HG02884 (cell line): ENCODE measurements around the gene SH2D5.

Experiments
- ATAC-seq: cut with Tn5 transposase; IDR thresholded peaks from one replicate; pipeline ENCODE4 v1.9.1; 2021; ENCODE audit warnings: mild to moderate bottlenecking, moderate library complexity; ENCODE audit not compliant: unreplicated experiment

SH2D5 gene

GRCh38 chr1:20732588-20733359 is at the start of gene SH2D5:
SH2D5 (minus strand) TSS chr1:20732703; CDS start chr1:20728044, 4,659 bp downstream.
- peak; percentile 67 for ATAC-seq

- no peak for ATAC-seq
These were observed 43.2 kb upstream of the SH2D5 start for GRCh38 chr1:20775700-20776099.

GRCh38 chr1:20771780-20772179 is 39.3 kb upstream of the SH2D5 start:
- no peak for ATAC-seq

GRCh38 chr1:20770314-20771087 is 38.0 kb upstream of the SH2D5 start:
- no peak for ATAC-seq

GRCh38 chr1:20767271-20767670 is 34.8 kb upstream of the SH2D5 start:
- ATAC-seq, result no peak

- ATAC-seq, result no peak
These were observed 30.9 kb upstream of the SH2D5 start for GRCh38 chr1:20763417-20763816.

- ATAC-seq, result no peak
These were observed 27.8 kb upstream of the SH2D5 start for GRCh38 chr1:20760322-20760721.

- no peak for ATAC-seq
These were observed 21.1 kb upstream of the SH2D5 start for GRCh38 chr1:20753589-20753988.

GRCh38 chr1:20751462-20751990 is 19.0 kb upstream of the SH2D5 start:
- no peak for ATAC-seq

- no peak for ATAC-seq
These were observed 10.2 kb upstream of the SH2D5 start for GRCh38 chr1:20742671-20743070.

GRCh38 chr1:20740781-20741180 is 8.3 kb upstream of the SH2D5 start:
- no peak for ATAC-seq

- ATAC-seq, result no peak
These were observed 6.7 kb upstream of the SH2D5 start for GRCh38 chr1:20739225-20739624.

GRCh38 chr1:20735581-20736111 is 3.1 kb upstream of the SH2D5 start:
- ATAC-seq, result no peak

GRCh38 chr1:20733360-20733975 is 965 bp upstream of the SH2D5 start:
- no peak for ATAC-seq

- no peak for ATAC-seq
These were observed 374 bp downstream of the SH2D5 start for GRCh38 chr1:20732071-20732587.

GRCh38 chr1:20731057-20731991 is 1.2 kb downstream of the SH2D5 start:
- no peak for ATAC-seq

- no peak for ATAC-seq
These were observed 1.8 kb downstream of the SH2D5 start for GRCh38 chr1:20730690-20731056.

- ATAC-seq, result no peak
These were observed 2.4 kb downstream of the SH2D5 start for GRCh38 chr1:20729990-20730689.

GRCh38 chr1:20729155-20729931 is 3.2 kb downstream of the SH2D5 start:
- ATAC-seq, result no peak
